CD4-positive, alpha-beta T cell treated with Interleukin-15 for 4 hours (primary cell): ENCODE data around the gene KANSL1.
"Not testable (repeated sequence)": the region's sequence is repeated elsewhere in the genome, so short reads cannot be mapped to it uniquely, and the experiment has no call there.

Experiments
- DNase-seq: peaks from one replicate; pipeline ENCODE4 v3.0.0-alpha.2; 2020; ENCODE audit warnings: low spot score

The KANSL1 gene, protein sequence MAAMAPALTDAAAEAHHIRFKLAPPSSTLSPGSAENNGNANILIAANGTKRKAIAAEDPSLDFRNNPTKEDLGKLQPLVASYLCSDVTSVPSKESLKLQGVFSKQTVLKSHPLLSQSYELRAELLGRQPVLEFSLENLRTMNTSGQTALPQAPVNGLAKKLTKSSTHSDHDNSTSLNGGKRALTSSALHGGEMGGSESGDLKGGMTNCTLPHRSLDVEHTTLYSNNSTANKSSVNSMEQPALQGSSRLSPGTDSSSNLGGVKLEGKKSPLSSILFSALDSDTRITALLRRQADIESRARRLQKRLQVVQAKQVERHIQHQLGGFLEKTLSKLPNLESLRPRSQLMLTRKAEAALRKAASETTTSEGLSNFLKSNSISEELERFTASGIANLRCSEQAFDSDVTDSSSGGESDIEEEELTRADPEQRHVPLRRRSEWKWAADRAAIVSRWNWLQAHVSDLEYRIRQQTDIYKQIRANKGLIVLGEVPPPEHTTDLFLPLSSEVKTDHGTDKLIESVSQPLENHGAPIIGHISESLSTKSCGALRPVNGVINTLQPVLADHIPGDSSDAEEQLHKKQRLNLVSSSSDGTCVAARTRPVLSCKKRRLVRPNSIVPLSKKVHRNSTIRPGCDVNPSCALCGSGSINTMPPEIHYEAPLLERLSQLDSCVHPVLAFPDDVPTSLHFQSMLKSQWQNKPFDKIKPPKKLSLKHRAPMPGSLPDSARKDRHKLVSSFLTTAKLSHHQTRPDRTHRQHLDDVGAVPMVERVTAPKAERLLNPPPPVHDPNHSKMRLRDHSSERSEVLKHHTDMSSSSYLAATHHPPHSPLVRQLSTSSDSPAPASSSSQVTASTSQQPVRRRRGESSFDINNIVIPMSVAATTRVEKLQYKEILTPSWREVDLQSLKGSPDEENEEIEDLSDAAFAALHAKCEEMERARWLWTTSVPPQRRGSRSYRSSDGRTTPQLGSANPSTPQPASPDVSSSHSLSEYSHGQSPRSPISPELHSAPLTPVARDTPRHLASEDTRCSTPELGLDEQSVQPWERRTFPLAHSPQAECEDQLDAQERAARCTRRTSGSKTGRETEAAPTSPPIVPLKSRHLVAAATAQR (N-terminal part only)

DNA sequence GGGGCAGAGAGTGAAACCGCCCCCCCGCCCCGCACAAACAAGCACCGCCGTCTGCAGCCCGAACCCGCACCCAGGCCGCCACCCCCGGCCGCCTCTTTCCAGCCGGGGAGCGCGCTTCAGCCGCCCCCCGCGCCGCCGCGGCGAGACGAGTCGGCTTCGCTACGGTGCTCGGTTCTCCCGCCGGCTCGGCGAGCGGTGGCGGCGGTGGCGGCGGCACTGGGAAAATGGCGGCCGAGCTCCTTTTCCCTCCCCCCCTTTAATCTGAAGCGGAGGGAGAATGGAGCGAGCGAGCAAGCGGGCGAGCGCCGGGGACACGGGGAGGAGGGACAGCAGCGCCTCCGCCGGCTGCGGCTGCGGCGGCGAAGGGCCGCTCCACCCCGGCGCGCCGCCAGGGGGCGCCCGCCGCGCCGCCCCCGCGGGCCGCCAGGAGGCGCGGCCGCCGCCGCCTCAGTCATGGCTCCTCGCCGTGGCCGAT lies at the start of gene KANSL1:
TSS of gene KANSL1 (minus strand) at position 279 of the 475 bp plus-strand sequence. CDS start 21,286 bp downstream, outside the sequence.
- peak; percentile 92 for DNase-seq

DNA sequence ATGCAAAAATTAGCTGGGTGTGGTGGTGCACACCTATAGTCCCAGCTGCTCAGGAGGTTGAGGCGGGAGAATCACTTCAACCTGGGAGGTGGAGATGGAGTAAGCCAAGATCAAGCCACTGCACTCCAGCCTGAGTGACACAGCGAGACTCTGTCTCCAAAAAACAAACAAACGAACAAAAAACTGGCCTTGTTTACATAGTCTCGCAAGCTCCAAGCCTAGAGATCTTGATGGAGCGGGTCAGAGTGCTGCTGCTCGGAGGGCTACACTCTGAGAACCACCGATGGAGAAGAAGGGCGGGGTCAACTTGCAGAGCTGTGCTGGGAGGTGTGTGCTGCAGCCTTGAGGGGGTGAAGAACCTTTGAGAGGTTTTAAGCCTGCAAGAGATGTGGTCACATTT lies 38.1 kb upstream of the KANSL1 start:
- not testable (repeated sequence) for DNase-seq

DNA sequence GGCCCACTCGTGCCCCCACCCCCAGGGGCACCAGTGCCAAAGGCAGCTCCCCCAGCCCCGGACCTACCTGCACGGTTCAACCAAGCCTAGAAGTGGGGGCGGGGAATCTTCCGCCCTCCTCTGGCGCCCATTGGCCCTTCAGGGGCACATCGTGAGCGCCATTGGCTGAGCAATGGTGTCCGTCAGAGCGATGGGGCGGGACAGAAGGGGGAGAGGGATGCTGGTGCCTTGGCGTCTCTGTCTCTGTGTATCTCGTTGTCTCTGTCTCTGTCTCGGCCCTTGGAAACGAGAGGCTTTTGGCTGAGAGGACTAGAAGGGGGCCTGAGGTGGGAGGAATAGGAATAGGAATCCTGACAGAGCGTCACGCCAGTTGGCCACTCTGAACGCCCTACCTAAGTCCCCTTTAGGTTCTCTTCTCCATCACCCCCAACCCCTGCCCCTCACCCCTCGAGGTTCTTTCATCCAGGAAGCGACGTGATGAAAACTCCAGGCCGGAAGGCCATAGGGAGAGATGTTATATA lies 32.1 kb upstream of the KANSL1 start:
- DNase-seq: peak; percentile 99

DNA sequence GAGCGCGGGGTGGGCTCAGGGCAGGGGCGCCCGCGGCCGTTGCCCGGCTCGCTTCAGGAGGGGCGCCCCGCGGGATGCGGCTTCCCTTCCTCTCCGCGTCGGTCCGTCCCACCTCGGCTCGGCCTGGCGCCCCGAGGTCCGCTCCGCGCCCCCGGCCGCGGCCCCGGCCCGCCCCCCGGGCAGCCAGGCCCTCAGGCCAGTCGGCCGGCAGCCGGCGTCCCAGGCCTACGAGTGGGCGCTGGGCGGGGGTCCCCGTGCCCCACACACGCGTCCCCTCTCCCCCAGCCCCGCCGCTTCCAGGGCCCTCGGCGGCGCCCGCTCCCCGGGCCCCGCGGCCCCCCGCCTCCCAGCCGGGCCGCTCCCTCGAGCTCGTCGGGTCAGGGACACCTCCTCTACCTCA lies 31.6 kb upstream of the KANSL1 start:
- DNase-seq: not testable (repeated sequence)

DNA sequence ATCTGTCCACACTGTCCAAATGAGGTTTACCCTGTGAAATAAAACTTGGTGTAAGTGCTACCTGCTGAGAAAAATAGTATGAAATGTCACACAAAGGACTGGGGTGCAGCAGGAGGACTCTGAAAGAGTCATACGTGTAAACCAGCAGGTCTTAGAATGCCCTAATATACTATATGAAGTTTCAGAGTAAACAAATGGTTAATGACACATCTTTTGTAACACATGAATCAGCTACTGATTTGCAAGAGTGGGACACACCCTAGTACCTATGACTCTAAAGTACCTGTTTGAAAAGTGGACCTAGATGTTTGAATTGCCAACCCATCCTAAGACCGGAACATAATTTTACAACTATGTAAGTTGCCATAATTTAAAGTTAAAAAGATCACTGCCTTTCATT lies 29.8 kb upstream of the KANSL1 start:
- not testable (repeated sequence) for DNase-seq

DNA sequence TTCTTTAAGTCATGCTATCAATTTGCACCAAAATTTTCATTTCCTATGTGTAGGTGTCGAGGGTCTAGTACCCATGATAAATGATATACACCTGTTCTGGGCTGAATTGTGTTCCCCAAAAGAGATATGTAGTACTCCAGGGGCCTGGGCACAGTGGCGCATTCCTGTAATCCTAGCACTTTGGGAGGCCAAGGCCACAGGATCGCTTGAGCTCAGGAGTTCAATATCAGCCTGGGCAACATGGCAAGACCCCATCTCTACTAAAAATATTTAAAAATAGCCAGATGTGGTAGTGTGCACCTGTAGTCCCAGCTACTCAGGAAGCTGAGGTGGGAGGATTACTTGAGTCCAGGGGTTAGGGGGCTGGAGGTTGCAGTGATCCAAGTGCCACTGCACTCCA lies 23.5 kb upstream of the KANSL1 start:
- no peak for DNase-seq

DNA sequence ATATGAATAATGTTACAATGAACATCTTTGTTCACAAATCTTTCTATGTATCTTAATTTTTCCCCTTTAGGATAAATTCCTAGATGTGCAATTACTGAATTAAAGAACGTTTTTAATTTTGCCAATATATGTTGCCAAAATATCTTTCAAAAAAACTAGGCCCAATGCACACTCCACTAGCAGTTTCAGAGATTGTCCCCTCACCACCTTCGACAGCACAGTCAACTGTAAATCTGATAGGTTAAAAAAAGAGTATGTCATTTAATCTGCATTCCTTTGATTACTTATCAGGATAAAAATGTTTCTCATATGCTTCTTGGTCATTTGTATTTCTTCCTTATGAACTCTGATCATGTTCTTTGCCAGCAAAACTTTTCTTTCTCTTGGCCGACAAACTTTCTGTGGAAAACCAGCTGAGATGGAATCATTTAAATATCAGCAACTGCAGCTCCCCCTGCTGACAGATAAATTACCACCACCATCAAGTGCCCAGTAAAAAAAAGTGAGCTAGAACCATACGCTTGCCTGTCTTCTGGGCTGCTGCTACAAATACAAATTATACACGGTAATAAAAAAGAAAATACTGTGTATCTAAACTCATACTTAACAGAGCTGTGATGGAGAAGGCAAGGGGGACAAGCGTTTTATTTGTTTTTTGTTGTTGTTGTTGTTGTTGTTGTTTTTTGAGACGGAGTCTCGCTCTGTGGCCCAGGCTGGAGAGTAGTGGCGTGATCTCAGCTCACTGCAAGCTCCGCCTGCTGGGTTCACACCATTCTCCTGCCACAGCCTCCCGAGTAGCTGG lies 19.6 kb upstream of the KANSL1 start:
- DNase-seq: peak; percentile 80

DNA sequence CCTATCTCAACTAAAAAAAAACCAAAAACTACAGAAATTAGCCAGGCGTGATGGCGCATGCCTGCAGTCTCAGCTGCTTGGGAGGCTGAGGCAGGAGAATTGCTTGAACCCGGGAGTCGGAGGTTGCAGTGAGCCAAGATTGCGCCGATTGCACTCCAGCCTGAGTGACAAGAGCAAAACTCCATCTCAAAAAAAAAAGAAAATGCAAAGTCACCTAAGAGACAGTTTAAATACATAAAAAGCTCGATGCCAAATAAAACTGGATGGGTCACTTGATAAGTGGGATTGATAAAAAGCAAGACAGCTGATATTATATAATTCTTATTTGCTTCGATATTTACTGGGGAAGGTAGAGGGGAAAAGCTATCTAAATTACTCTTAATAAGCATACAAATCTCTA lies 15.8 kb upstream of the KANSL1 start:
- DNase-seq: no peak

DNA sequence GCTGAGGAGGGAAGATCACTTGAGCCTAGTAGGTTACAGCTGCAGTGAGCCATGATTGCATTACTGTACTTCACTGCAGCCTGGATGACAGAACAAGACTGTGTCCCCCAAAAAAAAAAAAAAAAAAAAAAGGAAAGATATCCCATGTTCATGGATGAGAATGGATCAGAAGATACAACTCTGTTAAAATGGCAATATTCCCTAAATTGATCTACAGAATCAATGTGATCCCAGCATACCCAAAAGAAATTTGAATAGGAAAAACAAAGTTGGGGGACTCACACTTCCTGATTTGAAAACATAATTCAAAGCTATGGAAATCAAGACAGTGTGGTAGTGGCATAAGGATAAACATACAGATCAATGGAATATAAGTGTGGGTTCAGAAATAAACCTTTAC lies 12.7 kb upstream of the KANSL1 start:
- DNase-seq: no peak

DNA sequence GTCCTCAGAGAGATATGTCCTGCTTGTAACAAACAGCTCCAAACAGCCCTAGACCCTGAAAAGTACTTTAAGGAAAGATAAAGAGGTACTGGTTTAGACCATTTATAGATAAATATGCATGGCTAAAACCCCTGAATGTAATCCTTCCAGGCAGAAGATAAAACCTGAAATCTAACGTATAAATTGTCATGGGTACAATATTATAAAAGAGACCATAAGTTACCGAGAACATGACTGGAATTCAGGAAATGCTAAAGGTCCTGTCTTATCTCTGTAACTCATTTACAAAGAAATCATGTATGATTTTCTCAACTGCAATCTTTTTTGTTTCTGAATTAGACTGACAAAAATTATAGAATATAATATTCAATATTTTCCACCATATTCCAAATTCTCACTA lies 9.2 kb upstream of the KANSL1 start:
- DNase-seq: no peak

DNA sequence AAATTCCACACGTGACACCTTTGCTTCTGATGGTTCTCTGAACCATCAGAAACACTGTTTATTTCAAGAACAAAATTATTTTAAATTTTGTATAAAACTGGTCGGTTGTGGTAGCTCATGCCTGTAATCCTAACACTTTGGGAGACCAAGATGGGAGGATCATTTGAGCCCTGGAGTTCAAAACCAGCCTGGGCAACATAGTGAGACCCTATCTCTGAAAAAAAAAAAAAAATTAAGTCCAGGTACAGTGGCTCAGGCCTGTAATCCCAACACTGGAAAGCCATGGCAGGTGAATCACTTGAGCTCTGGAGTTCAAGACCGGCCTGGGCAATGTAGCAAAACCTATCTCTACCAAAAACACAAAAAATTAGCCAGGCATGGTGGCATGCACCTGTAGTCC lies 8.3 kb upstream of the KANSL1 start:
- DNase-seq: no peak

DNA sequence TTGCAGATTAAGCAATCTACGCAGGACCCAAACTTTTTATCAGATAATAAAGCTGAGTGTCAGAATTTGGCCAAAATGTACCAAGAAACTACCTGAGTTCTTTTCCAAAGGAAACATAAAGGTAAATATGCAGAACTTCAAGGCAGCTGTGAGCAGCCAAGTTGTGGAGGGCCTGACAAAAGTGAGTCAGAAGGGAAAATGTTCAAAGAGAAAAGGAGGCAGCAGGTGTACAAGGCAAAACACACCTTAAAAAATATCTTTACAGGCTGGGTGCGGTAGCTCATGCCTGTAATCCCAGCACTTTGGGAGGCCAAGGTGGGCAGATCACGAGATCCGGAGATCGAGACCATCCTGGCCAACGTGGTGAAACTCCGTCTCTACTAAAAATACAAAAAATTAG lies 7.0 kb upstream of the KANSL1 start:
- DNase-seq: no peak

DNA sequence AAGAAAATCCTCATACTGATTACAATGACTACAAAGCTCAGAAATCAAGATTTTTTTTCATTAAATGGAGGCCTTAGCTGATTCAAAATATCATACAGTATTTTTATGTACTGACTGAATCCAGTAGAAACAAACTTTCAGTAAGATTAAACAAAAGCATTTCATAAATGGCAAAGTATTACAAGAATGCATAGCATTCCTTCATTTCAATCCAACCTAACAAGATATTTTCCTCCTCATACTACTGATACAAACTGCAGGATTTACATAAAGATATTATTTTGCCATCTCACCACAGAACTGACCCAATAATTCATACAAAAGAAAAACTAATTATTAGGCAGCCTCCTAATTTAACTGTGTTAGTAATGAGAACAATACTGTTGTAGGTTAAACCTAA lies 6.2 kb upstream of the KANSL1 start:
- DNase-seq: no peak

DNA sequence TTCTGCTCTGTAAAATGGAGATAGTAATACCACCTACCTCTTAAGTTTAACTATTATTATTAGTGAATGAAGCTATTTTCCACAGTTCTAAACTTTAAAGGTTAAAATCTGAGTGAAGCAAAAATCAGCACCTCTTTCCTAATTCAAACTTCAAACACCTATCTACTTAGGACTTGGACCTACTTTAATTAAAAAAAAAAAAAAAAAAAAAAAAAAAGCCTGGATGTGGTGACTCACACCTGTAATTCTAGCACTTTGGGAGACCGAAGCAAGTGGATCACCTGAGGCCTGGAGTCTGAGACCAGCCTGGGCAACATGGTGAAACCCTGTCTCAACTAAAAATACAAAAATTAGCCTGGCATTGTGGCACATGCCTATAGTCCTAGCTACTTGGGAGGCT lies 5.0 kb upstream of the KANSL1 start:
- DNase-seq: no peak

DNA sequence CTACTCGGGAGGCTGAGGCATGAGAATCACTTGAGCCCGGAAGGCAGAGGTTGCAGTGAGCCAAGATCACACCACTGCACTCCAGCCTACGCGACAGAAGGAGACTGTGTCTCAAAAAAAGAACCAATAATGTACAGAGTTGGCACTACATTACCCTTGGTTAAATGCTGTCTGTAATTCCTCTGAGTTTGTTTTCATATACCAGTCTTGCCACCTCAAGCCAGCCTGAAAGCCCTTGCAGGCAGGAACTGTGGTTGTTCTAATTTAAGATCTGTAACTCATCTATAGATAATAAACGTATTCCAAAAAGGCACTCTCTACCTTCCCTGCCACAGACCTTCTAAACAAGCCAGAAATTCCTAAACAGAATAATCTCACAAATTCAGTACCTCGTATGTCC lies 4.3 kb upstream of the KANSL1 start:
- DNase-seq: no peak

DNA sequence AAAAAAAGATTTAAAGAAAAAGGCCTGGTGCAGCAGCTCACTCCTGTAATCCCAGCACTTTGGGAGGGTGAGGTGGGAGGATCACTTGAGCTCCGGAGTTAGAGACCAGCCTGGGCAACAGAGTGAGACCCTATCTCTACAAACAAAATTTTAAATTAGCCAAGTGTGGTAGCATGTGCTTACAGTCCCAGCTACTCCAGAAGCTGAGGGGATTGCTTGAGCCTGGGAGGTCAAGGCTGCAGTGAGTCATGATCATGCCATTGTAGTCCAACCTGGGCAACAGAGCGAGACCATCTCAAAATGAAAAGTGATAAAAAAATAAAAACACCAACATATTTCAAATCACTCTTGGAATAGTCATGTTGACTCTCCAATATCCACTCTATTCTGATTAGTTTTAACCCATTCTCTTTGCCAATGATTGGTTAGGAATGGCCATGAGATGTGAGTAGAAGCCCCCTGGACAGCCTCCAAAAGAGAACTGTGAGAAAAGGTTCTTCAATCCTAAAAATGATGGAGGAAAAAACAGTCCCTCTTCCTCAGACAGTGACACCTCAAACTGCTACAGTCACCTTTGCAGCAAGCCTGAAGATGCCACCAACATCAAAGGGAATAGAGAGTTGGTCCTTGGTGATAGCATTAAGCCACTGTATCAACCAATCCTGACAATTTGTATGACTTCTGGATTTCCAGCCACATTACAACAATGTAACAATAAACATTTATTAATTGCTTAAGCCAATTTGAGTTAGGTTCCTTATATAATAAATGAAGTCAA lies 2.9 kb upstream of the KANSL1 start:
- no peak for DNase-seq

DNA sequence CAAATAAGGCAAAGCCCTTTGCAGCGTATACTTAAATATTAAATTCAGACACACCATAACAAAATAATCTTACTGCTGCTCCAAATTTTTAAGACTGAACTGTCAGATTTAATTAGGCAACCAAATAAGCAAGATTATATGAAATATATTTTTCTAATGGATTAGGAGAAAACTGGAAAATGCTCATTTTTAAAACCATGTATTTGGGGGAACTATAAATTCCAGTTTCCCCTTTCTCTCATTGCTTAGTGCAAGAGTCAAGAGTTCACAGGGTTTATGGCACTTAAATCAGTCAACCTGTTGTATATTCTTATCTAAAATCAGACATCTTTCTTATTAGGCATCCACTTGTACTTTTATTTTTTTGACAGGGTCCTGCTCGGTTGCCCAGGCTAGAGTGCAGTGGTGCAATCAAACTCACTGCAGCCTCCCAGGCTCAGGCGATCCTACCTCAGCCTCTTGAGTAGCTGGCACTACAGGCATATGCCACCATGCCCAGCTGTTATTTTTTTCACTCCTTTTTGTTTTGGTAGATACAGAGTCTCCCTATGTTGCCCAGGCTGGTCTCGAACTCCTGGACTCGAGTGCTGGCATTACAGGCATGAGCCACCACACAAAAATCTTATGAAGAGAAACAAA lies 2.1 kb upstream of the KANSL1 start:
- DNase-seq: no peak

DNA sequence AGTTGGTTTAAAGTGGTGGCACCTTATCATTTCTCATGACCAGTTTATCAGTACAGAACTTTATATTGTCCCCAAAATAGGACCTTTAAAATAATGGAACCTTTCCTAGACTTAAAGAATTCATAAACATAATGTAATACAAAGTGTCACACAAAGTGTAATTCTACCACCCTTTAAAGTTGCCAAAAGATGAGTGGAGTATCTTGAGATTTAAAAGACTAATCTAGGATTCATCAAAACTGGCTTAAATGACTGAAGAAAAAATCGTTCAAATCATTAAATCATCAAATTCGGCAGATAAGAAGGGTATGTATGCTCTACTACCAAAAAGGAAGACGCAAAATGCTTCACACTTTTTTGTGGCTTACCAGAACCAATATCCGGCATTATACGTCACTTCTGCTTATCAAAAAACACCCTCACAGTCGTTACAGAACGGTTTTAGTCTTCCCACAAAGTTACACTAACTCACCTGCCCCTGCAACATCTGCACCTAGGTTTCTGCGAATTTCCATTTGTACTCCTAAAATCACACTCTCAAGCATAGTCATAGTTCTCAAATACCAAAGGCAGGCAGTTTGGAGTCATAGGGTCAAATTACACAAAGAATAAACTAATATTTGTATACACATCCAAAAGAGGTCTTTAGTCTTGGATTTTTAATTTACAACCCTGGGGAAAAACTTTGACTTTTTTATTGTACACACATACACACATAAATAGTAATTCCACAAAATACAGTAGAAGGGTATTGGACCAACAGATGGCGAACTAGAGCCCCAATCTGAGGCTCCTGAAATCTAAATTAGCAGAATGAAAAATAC lies 1.4 kb upstream of the KANSL1 start:
- peak; percentile 88 for DNase-seq
